Measurements from ENCODE around the gene NARF. TPM values are rescaled to one million over a fixed set of nuclear protein-coding genes. Genes with fewer than 3 reads are reported as not detected.

The NARF gene
- polyA plus RNA-seq, 1 of the 3 experiments (the other 2 are of a cell fraction) = 128 TPM

DNA sequence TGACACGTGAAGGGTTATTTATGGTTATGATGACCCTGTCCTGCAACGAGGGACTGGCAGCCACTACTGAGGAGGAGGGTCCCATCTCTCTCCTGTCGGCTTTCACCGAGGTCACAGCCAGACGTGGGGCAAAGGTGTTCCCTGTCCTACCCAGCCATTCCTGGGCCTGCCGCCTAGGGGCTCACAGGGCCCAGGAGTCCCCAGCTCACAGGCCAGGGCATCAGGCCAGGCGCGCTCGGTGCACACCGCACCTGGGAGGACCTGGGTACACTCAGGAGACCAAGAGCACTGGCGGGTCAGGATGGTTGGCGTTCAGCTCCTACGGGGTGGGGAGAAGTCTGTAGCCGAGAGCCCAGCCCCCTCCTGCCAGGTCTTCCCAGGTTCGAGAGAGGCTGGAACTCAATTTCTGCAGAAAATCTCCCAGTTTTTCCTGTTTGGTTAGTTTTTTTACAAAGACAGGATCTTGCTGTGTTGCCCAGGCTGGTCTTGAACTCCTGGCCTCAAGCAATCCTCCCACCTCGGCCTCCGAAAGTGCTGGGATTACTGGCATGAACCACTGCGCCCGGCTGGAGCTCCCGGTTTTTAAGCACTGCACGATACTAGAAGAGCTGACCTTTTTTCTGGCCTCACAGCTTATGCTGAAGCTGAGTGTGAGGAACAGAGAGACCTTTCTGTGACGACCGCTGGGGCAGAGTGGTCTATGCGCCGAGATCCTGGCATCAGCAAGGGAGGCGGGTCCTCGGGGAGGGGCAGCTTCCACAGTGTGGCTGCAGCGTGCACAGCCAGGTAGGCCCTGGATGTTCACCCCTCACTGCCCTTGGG lies 15.7 kb upstream of the NARF start:
- Histone ChIP-seq H3K36me3 (replicated peaks in 1 of 2; ENCODE audit: control insufficient read depth in 1 of 2, insufficient read depth in 2 of 2, low read length in 1 of 2) (peaks cover 7 to 54% of the 10 kb centered on the region in 2 experiments), H3K4me2 (no peak overlapping the region), H3K4me3 (ENCODE audit: low read depth in 2 of 2, low read length in 1 of 2) (no peak overlapping the region), H3K27ac (ENCODE audit: low read depth in 2 of 2, low read length in 1 of 2) (no peak overlapping the region), H3F3A (replicated peaks; ENCODE audit: insufficient read depth) (peaks cover 12% of the 10 kb centered on the region), H3K9ac (no peak overlapping the region), H3K4me1 (ENCODE audit: control insufficient read depth in 1 of 2, insufficient read depth in 2 of 2, low read depth in 1 of 2, low read length in 1 of 2) (peaks cover 0 to 22% of the 10 kb centered on the region in 2 experiments; a peak in 1 of 4 replicates), H4K20me1 (ENCODE audit: insufficient read depth) (peaks cover 13% of the 10 kb centered on the region; the same call in 1 of the 2 replicates), H3K79me2 (ENCODE audit: insufficient read depth) (peaks cover 23% of the 10 kb centered on the region; the same call in 1 of the 2 replicates), H3K9me3 (no peaks in the 10 kb centered on the region), H3K9me2 (no peaks in the 10 kb centered on the region), H2AFZ (ENCODE audit: low read depth) (no peak overlapping the region), H3K27me3 (ENCODE audit: insufficient read depth) (no peaks in the 10 kb centered on the region)
- no peak for TF ChIP-seq USF2 (IDR thresholded peaks at IDR 0.05; ENCODE audit: borderline replicate concordance, low read depth, low read length)
- no peak for TF ChIP-seq SMC3 (IDR thresholded peaks at IDR 0.05; ENCODE audit: low read depth, low read length)
- no peak for TF ChIP-seq TEAD4 (IDR thresholded peaks at IDR 0.05; ENCODE audit: borderline replicate concordance, insufficient read depth)
- ChIA-PET POLR2A (no interaction called here), CTCF (interaction anchor here (0.7 to 2.2 kb wide), 4 partner anchors 17 to 235 kb away, joined by 3 to 9 read pairs (median 3); no protein-coding TSS in a partner anchor)
- 94% methylated on average over 21 of the region's 28 CpGs for WGBS (ENCODE audit: low lambda C conversion rate)
- no peak for DNase-seq

DNA sequence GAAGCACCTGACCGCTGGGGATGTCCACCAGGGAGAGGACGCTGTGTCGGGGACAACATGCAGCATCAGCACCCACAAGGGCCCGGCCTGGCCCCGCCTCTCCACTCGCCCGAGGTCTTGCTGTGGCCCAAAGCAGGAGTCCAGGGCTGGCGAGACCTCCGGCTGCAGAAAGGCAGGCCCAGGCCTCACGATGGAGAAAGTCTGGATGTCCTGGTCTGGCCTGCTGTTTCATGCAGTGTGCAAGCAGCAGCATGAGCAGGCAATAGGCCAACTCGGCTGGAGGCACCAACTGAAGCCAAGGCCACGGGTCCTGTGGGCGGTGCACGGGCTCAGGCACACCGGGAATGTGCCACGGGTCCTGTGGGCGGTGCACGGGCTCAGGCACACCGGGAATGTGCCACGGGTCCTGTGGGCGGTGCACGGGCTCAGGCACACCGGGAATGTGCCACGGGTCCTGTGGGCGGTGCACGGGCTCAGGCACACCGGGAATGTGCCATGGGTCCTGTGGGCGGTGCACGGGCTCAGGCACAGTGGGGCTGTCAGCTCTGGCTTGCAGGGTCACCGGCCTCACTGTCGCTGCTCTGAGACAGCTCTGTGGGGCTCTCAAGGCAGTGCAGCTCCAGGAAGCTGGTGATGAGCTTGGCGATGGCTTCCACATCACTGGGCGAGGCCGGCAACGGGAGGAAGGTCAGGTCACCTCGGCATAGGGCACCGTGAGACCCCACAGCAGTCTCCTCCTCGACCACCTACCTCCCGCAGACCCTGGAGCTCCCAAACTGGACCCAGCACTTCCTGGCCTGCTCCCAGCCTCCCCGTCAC lies 14.9 kb upstream of the NARF start:
- Histone ChIP-seq H3K4me3 (ENCODE audit: low read depth in 2 of 2, low read length in 1 of 2) (no peak overlapping the region), H4K20me1 (ENCODE audit: insufficient read depth) (peaks cover 13% of the 10 kb centered on the region), H3K27ac (ENCODE audit: low read depth in 2 of 2, low read length in 1 of 2) (no peak overlapping the region), H3K4me2 (no peak overlapping the region), H3K27me3 (ENCODE audit: insufficient read depth) (no peaks in the 10 kb centered on the region), H3K9me3 (no peaks in the 10 kb centered on the region), H3K9ac (no peak overlapping the region), H3K4me1 (ENCODE audit: control insufficient read depth in 1 of 2, insufficient read depth in 2 of 2, low read depth in 1 of 2, low read length in 1 of 2) (peaks cover 0 to 22% of the 10 kb centered on the region in 2 experiments; a peak in 1 of 4 replicates), H3F3A (replicated peaks; ENCODE audit: insufficient read depth) (peaks cover 12% of the 10 kb centered on the region), H3K79me2 (ENCODE audit: insufficient read depth) (peaks cover 24% of the 10 kb centered on the region; the same call in 1 of the 2 replicates), H3K9me2 (no peaks in the 10 kb centered on the region), H2AFZ (ENCODE audit: low read depth) (no peak overlapping the region), H3K36me3 (replicated peaks in 1 of 2; ENCODE audit: control insufficient read depth in 1 of 2, insufficient read depth in 2 of 2, low read length in 1 of 2) (peaks cover 7 to 54% of the 10 kb centered on the region in 2 experiments)
- WGBS (ENCODE audit: low lambda C conversion rate) = 97% methylated on average over 21 of the region's 40 CpGs
- ChIA-PET CTCF (interaction anchor here (0.6 to 2.2 kb wide), 3 partner anchors 12 to 158 kb away, joined by 3 to 9 read pairs (median 3); no protein-coding TSS in a partner anchor), POLR2A (no interaction called here)
- DNase-seq = no peak
- TF ChIP-seq TCF12 (IDR thresholded peaks at IDR 0.05) = no peak
- no peak for TF ChIP-seq ELF1 (IDR thresholded peaks at IDR 0.05)
- TF ChIP-seq SMC3 (IDR thresholded peaks at IDR 0.05; ENCODE audit: low read depth, low read length) = no peak
- no peak for TF ChIP-seq EZH2phosphoT487 (IDR thresholded peaks at IDR 0.05; ENCODE audit: borderline replicate concordance, low read depth)
- TF ChIP-seq RFX5 (IDR thresholded peaks at IDR 0.05; ENCODE audit: low read length) = no peak
- no peak for TF ChIP-seq CTCF (IDR thresholded peaks at IDR 0.05)
- no peak for TF ChIP-seq GATA2 (CRISPR knock-in tag; IDR thresholded peaks at IDR 0.05)
- TF ChIP-seq, protein P1, sequence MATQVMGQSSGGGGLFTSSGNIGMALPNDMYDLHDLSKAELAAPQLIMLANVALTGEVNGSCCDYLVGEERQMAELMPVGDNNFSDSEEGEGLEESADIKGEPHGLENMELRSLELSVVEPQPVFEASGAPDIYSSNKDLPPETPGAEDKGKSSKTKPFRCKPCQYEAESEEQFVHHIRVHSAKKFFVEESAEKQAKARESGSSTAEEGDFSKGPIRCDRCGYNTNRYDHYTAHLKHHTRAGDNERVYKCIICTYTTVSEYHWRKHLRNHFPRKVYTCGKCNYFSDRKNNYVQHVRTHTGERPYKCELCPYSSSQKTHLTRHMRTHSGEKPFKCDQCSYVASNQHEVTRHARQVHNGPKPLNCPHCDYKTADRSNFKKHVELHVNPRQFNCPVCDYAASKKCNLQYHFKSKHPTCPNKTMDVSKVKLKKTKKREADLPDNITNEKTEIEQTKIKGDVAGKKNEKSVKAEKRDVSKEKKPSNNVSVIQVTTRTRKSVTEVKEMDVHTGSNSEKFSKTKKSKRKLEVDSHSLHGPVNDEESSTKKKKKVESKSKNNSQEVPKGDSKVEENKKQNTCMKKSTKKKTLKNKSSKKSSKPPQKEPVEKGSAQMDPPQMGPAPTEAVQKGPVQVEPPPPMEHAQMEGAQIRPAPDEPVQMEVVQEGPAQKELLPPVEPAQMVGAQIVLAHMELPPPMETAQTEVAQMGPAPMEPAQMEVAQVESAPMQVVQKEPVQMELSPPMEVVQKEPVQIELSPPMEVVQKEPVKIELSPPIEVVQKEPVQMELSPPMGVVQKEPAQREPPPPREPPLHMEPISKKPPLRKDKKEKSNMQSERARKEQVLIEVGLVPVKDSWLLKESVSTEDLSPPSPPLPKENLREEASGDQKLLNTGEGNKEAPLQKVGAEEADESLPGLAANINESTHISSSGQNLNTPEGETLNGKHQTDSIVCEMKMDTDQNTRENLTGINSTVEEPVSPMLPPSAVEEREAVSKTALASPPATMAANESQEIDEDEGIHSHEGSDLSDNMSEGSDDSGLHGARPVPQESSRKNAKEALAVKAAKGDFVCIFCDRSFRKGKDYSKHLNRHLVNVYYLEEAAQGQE (IDR thresholded peaks at IDR 0.05; ENCODE audit: low read depth, low read length) = no peak
- TF ChIP-seq MEF2A (IDR thresholded peaks at IDR 0.05; ENCODE audit: borderline replicate concordance, low read depth) = no peak
- no peak for TF ChIP-seq FOXM1 (IDR thresholded peaks at IDR 0.05; ENCODE audit: low read depth)
- TF ChIP-seq TEAD4 (IDR thresholded peaks at IDR 0.05; ENCODE audit: borderline replicate concordance, insufficient read depth) = no peak
- no peak for TF ChIP-seq MXI1 (IDR thresholded peaks at IDR 0.05; ENCODE audit: low read depth, low read length)
- TF ChIP-seq, protein P2, sequence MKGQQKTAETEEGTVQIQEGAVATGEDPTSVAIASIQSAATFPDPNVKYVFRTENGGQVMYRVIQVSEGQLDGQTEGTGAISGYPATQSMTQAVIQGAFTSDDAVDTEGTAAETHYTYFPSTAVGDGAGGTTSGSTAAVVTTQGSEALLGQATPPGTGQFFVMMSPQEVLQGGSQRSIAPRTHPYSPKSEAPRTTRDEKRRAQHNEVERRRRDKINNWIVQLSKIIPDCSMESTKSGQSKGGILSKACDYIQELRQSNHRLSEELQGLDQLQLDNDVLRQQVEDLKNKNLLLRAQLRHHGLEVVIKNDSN (IDR thresholded peaks at IDR 0.05; ENCODE audit: borderline replicate concordance, low read depth) = no peak
- no peak for TF ChIP-seq NRF1 (IDR thresholded peaks at IDR 0.05; ENCODE audit: low read depth, low read length)
- no peak for TF ChIP-seq NFIC (IDR thresholded peaks at IDR 0.05; ENCODE audit: borderline replicate concordance)
- TF ChIP-seq GABPA (IDR thresholded peaks at IDR 0.05; ENCODE audit: low read depth) = no peak
